Tongue (tissue), 2 donors: ENCODE data around the gene VWA5B1. TPM values are rescaled to one million over a fixed set of nuclear protein-coding genes. Genes with fewer than 3 reads are reported as not detected.

ENCODE experiments used
- DNase-seq: peaks from one replicate; pipeline ENCODE4 v3.0.0-alpha.2; 2015
- total RNA-seq: library from RNA; depleted of rRNA; stranded (reverse); fragments of >200 nt; gene quantifications from one replicate; pipeline ENCODE4 v1.2.3, GENCODE V29; 2014

VWA5B1 gene
- total RNA-seq, 1 donor from 2014 or later = 0.31 TPM

- DNase-seq = no peak
These were observed 100.1 kb downstream of the VWA5B1 start for GRCh38 chr1:20390589-20391331.

GRCh38 chr1:20395255-20395654, 104.6 kb downstream of the VWA5B1 start:
- no peak for DNase-seq

GRCh38 chr1:20398744-20399143, 108.1 kb downstream of the VWA5B1 start:
- DNase-seq = no peak

- DNase-seq = no peak
These were observed 108.5 kb downstream of the VWA5B1 start for GRCh38 chr1:20399196-20399595.

- no peak for DNase-seq
These were observed 109.0 kb downstream of the VWA5B1 start for GRCh38 chr1:20399606-20400180.

- DNase-seq = no peak
These were observed 109.9 kb downstream of the VWA5B1 start for GRCh38 chr1:20400341-20401177.

- no peak for DNase-seq
These were observed 110.8 kb downstream of the VWA5B1 start for GRCh38 chr1:20401405-20402010.

GRCh38 chr1:20402585-20403422, 112.1 kb downstream of the VWA5B1 start:
- no peak for DNase-seq

GRCh38 chr1:20403423-20404145, 112.9 kb downstream of the VWA5B1 start:
- DNase-seq = no peak

- DNase-seq = no peak
These were observed 113.8 kb downstream of the VWA5B1 start for GRCh38 chr1:20404466-20404865.

Other genes starting within 250 kb of the VWA5B1 start
- not detected for gene PLA2G5, start 220.7 kb upstream of the VWA5B1 start, total RNA-seq
- not detected for gene PLA2G2D, start 171.3 kb upstream of the VWA5B1 start, total RNA-seq
- gene PLA2G2F, start 151.6 kb upstream of the VWA5B1 start, total RNA-seq = not detected
- gene UBXN10, start 104.8 kb upstream of the VWA5B1 start, total RNA-seq = 0.51 TPM
- not detected for gene PLA2G2C, start 104.4 kb upstream of the VWA5B1 start, total RNA-seq
- gene CAMK2N1, start 195.3 kb downstream of the VWA5B1 start, total RNA-seq = 2.2 TPM
- gene MUL1, start 217.3 kb downstream of the VWA5B1 start, total RNA-seq = 28.1 TPM